GM12892 (cell line): ENCODE data around the gene KCNK4.

Experiments
- POLR2A ChIP-seq: IDR thresholded peaks from 2 replicates; pipeline ENCODE4 v1.6.1; 2011; ENCODE audit warnings: low read depth, low read length, control low read depth
- POLR2AphosphoS5 ChIP-seq: IDR thresholded peaks from 2 replicates; pipeline ENCODE4 v1.6.1; 2011; ENCODE audit warnings: low read depth, low read length, control low read depth

GRCh38 chr11:64255135-64256128 is 35.7 kb upstream of the KCNK4 start:
- no peak for TF ChIP-seq POLR2A
- no peak for TF ChIP-seq POLR2AphosphoS5
